B cell (primary cell): ENCODE results near the gene PSD. TPM values are rescaled to one million over a fixed set of nuclear protein-coding genes. Genes with fewer than 3 reads are reported as not detected.
A peak's percentile ranks its signal among the peaks of the same experiment; 100 is the strongest.

Experiments
- ATAC-seq: fragments of 200-7000 bp; cut with Tn5 transposase; one replicate; pipeline ENCODE4 v1.10.0; 2021; ENCODE audit warnings: low read depth, mild to moderate bottlenecking, moderate number of reproducible peaks, moderate library complexity
- CTCF ChIA-PET: fragments of 350-600 bp; sonication (Branson Sonifier 250); formaldehyde crosslinking; loops from one replicate; lab custom pipeline; 2021; ENCODE audit warnings: antibody characterized with exemption, inconsistent platforms; lab: Charles Lee
- POLR2A ChIA-PET: fragments of 350-600 bp; sonication (Branson Sonifier 250); formaldehyde crosslinking; loops from one replicate; lab custom pipeline; 2021; ENCODE audit warnings: antibody characterized with exemption; lab: Charles Lee
- DNase-seq: peaks from one replicate; pipeline ENCODE4 v3.0.0; 2013
- H2AFZ ChIP-seq: 2 replicates; pipeline ENCODE4 v1.6.1; 2012; ENCODE audit warnings: mild to moderate bottlenecking, low read depth, low read length; ENCODE audit not compliant: insufficient read depth, poor library complexity, severe bottlenecking
- H3K27ac ChIP-seq, 2 donors: 1 replicate in 1 of 2; 2 replicates in 1 of 2; pipeline ENCODE4 v1.5.1; 2012 to 2013; ENCODE audit warnings: low read length in 2 of 2, mild to moderate bottlenecking in 2 of 2, moderate library complexity in 1 of 2
- H3K27me3 ChIP-seq, 4 experiments: fragments of 200-600 bp in 1 of 4; sonication (generic) in 1 of 4; replicated peaks in 1 of 4; 1 replicate in 2 of 4; 2 replicates in 2 of 4; pipeline versions ENCODE4 v1.6.1 to v1.7.0; 2013 to 2016; ENCODE audit warnings: low read length in 3 of 4, mild to moderate bottlenecking in 2 of 4, mixed read lengths in 1 of 4, moderate library complexity in 1 of 4; ENCODE audit not compliant: insufficient read depth in 4 of 4, control insufficient read depth in 3 of 4; ENCODE audit errors: control extremely low read depth in 1 of 4
- H3K36me3 ChIP-seq, 2 experiments: replicated peaks in 1 of 2; 1 replicate in 1 of 2; 2 replicates in 1 of 2; pipeline versions ENCODE4 v1.6.1 to v1.7.1; 2013; ENCODE audit warnings: low read length in 1 of 2; ENCODE audit not compliant: insufficient read depth in 2 of 2, control insufficient read depth in 1 of 2; ENCODE audit errors: control extremely low read depth in 1 of 2, extremely low read depth in 1 of 2
- H3K4me1 ChIP-seq, 2 donors: fragments of 200-600 bp in 1 of 2; sonication (generic) in 1 of 2; 1 replicate in 1 of 2; 2 replicates in 1 of 2; pipeline versions ENCODE4 v1.5.1 to v1.6.1; 2013 to 2017; ENCODE audit warnings: low read length in 2 of 2; ENCODE audit not compliant: control insufficient read depth in 2 of 2, insufficient read depth in 2 of 2
- H3K4me2 ChIP-seq: replicated peaks from 2 replicates; pipeline ENCODE3; 2012; ENCODE audit warnings: mild to moderate bottlenecking, low read depth, low read length; ENCODE audit not compliant: poor library complexity, severe bottlenecking
- H3K4me3 ChIP-seq, 5 experiments: fragments of 200-600 bp in 1 of 5; sonication (generic) in 1 of 5; 1 replicate in 3 of 5; 2 replicates in 2 of 5; pipeline versions ENCODE4 v1.5.1 to v1.7.0; 2011 to 2016; ENCODE audit warnings: low read length in 4 of 5, mild to moderate bottlenecking in 4 of 5, low read depth in 2 of 5, control low read depth in 1 of 5, moderate library complexity in 1 of 5; ENCODE audit not compliant: insufficient read depth in 1 of 5; ENCODE audit errors: control extremely low read depth in 1 of 5, extremely low read depth in 1 of 5
- H3K79me2 ChIP-seq: fragments of 200-600 bp; sonication (generic); one replicate; pipeline ENCODE4 v1.6.0; 2016; ENCODE audit warnings: low read length; ENCODE audit not compliant: control insufficient read depth, insufficient read depth
- H3K9ac ChIP-seq: fragments of 200-600 bp; sonication (generic); 2 replicates; pipeline ENCODE4 v1.6.1; 2017; ENCODE audit warnings: mild to moderate bottlenecking, low read length, moderate library complexity
- H3K9me3 ChIP-seq, 3 donors: one replicate each; pipeline versions ENCODE4 v1.6.1 to v1.7.1; 2013; ENCODE audit warnings: low read length in 2 of 3; ENCODE audit not compliant: control insufficient read depth in 2 of 3, insufficient read depth in 1 of 3; ENCODE audit errors: control extremely low read depth in 1 of 3
- H4K20me1 ChIP-seq: 2 replicates; pipeline ENCODE4 v1.6.0; 2012; ENCODE audit warnings: mild to moderate bottlenecking, low read length; ENCODE audit not compliant: insufficient read depth, control insufficient read depth, poor library complexity, severe bottlenecking
- H3K27ac Mint-ChIP-seq: one replicate; pipeline ENCODE4 v1.8.0; 2021; ENCODE audit warnings: mixed read lengths
- H3K27me3 Mint-ChIP-seq: one replicate; pipeline ENCODE4 v1.8.0; 2021; ENCODE audit warnings: mixed read lengths
- H3K4me1 Mint-ChIP-seq: one replicate; pipeline ENCODE4 v1.8.0; 2021; ENCODE audit warnings: mixed read lengths
- H3K4me3 Mint-ChIP-seq: one replicate; pipeline ENCODE4 v1.8.0; 2021; ENCODE audit warnings: mixed read lengths
- H3K9me3 Mint-ChIP-seq: one replicate; pipeline ENCODE4 v1.8.0; 2022; ENCODE audit warnings: mixed read lengths; ENCODE audit not compliant: insufficient read depth
- CTCF ChIP-seq: fragments of 200-600 bp; IDR thresholded peaks from one replicate; pipeline ENCODE4 v1.8.0; 2022; ENCODE audit warnings: antibody characterized with exemption, mild to moderate bottlenecking
- EZH2 ChIP-seq: IDR thresholded peaks from 2 replicates; pipeline ENCODE4 v1.6.1; 2012; ENCODE audit warnings: borderline replicate concordance, low read depth, mild to moderate bottlenecking, moderate library complexity, low read length; ENCODE audit not compliant: insufficient read depth, poor library complexity, severe bottlenecking
- WGBS: methylation state at CpG from one replicate; pipeline ENCODE4 v1.1.5; 2013; ENCODE audit warnings: missing lambda C conversion rate; ENCODE audit not compliant: insufficient coverage; 5-methylcytosine and 5-hydroxymethylcytosine counted together
- intact Hi-C: fragments of 100-400 bp; cut with micrococcal nuclease; formaldehyde crosslinking; loops from one replicate; pipeline ENCODE4 v1.10.0; 2022
- polyA plus RNA-seq: library from polyadenylated mRNA; depleted of rRNA; stranded (reverse); fragments of >200 nt; gene quantifications from 2 replicates; pipeline ENCODE4 v1.2.3, GENCODE V29; 2012
- total RNA-seq, 2 donors: library from RNA; stranded (reverse); fragments of 120-200 nt in 1 of 2; gene quantifications; 1 replicate in 1 of 2; 2 replicates in 1 of 2; pipeline versions ENCODE4 v1.2.3 to v1.2.4, GENCODE V29; 2013 to 2022

PSD gene
- total and polyA plus RNA-seq, 2 donors (not counting 1 experiment from before 2014, with no cell fraction given), result 0.52 to 0.81 TPM

GRCh38 chr10:102457591-102458150, 39.1 kb upstream of the PSD start:
- Mint-ChIP-seq H3K27ac (peak overlapping the region; percentile 33), H3K27me3 (no peaks in the 10 kb centered on the region), H3K4me1 (peaks cover 26% of the 10 kb centered on the region), H3K9me3 (no peaks in the 10 kb centered on the region), H3K4me3 (no peak overlapping the region)
- no peak overlapping the region for H3K4me3 ChIP-seq
- H3K9ac ChIP-seq, result no peak overlapping the region
- H3K27ac ChIP-seq, result no peak overlapping the region
- peaks cover 0 to 19% of the 10 kb centered on the region in 2 experiments for H3K36me3 ChIP-seq
- intact Hi-C loops, result no loop called here
- POLR2A ChIA-PET, result no interaction called here
- H3K4me2 ChIP-seq, result no peak overlapping the region
- H3K4me1 ChIP-seq, result peaks cover 15 to 20% of the 10 kb centered on the region in 2 donors
- no peaks in the 10 kb centered on the region for H4K20me1 ChIP-seq
- WGBS, result 92% methylated on average over 7 of the region's 9 CpGs
- ATAC-seq, result no peak
- H2AFZ ChIP-seq, result no peak overlapping the region
- peaks cover 12% of the 10 kb centered on the region for H3K79me2 ChIP-seq
- no peak for TF ChIP-seq CTCF
- no peak for TF ChIP-seq EZH2
- no peak for DNase-seq
- peaks cover 0 to 4% (median 0%) of the 10 kb centered on the region in 4 experiments for H3K27me3 ChIP-seq
- H3K9me3 ChIP-seq, result no peaks in the 10 kb centered on the region
- CTCF ChIA-PET, result no interaction called here

GRCh38 chr10:102455893-102456471, 37.4 kb upstream of the PSD start:
- no peak overlapping the region for H3K4me3 ChIP-seq
- ATAC-seq (no peak), DNase-seq (no peak)
- peaks cover 10% of the 10 kb centered on the region for H4K20me1 ChIP-seq
- TF ChIP-seq CTCF (no peak), EZH2 (no peak)
- H3K4me3 Mint-ChIP-seq, result no peak overlapping the region
- POLR2A ChIA-PET, result no interaction called here
- H3K27ac Mint-ChIP-seq, result no peak overlapping the region
- CTCF ChIA-PET, result interaction anchor here (0.8 kb wide), 1 partner anchor 63 kb away, joined by 3 read pairs; no protein-coding TSS in a partner anchor
- H3K9me3 Mint-ChIP-seq, result no peaks in the 10 kb centered on the region
- intact Hi-C loops, result no loop called here
- peaks cover 14% of the 10 kb centered on the region for H3K79me2 ChIP-seq
- H3K4me1 Mint-ChIP-seq, result peaks cover 16% of the 10 kb centered on the region
- WGBS, result 97% methylated on average over 6 of the region's 7 CpGs
- H3K4me2 ChIP-seq, result no peak overlapping the region
- no peaks in the 10 kb centered on the region for H3K9me3 ChIP-seq
- H2AFZ ChIP-seq, result no peak overlapping the region
- H3K27me3 Mint-ChIP-seq, result no peaks in the 10 kb centered on the region
- H3K4me1 ChIP-seq, result peaks cover 12% of the 10 kb centered on the region in 2 donors
- no peak overlapping the region for H3K27ac ChIP-seq
- H3K9ac ChIP-seq, result no peak overlapping the region
- no peaks in the 10 kb centered on the region for H3K27me3 ChIP-seq
- H3K36me3 ChIP-seq, result peaks cover 0 to 20% of the 10 kb centered on the region in 2 experiments
